ENCODE measurements around the gene TAL1.

DNA sequence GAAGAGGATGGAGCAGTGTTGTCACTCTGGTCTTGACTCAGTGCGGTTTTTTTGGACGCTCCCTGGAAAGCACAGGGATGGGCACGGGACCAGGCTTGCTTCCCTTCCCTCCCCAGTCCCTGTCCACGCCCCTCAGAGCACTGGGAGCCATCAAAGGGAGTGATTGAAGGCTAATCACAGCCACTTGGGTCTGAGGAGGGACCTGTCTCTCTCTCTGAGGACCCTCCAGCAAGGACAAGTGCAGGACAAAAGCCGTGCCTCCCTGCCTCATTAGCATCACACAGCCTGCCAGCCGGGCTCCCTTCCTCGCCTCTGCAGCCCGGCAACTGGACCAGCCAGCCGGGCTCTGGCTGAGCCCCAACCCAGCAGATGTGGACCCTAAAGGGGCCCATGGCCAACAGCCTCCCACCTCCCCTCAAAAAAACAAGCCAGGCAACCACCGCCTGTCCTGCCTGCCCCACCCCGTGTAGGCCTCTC lies 23.6 kb downstream of the TAL1 start:
- no peak for TF ChIP-seq POLR2A (IDR thresholded peaks at IDR 0.05)
- TF ChIP-seq, protein P1, sequence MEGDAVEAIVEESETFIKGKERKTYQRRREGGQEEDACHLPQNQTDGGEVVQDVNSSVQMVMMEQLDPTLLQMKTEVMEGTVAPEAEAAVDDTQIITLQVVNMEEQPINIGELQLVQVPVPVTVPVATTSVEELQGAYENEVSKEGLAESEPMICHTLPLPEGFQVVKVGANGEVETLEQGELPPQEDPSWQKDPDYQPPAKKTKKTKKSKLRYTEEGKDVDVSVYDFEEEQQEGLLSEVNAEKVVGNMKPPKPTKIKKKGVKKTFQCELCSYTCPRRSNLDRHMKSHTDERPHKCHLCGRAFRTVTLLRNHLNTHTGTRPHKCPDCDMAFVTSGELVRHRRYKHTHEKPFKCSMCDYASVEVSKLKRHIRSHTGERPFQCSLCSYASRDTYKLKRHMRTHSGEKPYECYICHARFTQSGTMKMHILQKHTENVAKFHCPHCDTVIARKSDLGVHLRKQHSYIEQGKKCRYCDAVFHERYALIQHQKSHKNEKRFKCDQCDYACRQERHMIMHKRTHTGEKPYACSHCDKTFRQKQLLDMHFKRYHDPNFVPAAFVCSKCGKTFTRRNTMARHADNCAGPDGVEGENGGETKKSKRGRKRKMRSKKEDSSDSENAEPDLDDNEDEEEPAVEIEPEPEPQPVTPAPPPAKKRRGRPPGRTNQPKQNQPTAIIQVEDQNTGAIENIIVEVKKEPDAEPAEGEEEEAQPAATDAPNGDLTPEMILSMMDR (IDR thresholded peaks at IDR 0.05 in 4 of 5, conservative IDR thresholded peaks at IDR 0.05 in 1 of 5) = no peak

All from gastrocnemius medialis (tissue), 4 donors.